KG1 (cell line): ENCODE results near the gene HMGXB3.
A peak's percentile ranks its signal among the peaks of the same experiment; 100 is the strongest.
"Not testable (repeated sequence)": the region's sequence is repeated elsewhere in the genome, so short reads cannot be mapped to it uniquely, and the experiment has no call there.

Source experiments
- DNase-seq: peaks from one replicate; lab custom pipeline; 2025; lab: John Stamatoyannopoulos, UW

Gene HMGXB3

DNA sequence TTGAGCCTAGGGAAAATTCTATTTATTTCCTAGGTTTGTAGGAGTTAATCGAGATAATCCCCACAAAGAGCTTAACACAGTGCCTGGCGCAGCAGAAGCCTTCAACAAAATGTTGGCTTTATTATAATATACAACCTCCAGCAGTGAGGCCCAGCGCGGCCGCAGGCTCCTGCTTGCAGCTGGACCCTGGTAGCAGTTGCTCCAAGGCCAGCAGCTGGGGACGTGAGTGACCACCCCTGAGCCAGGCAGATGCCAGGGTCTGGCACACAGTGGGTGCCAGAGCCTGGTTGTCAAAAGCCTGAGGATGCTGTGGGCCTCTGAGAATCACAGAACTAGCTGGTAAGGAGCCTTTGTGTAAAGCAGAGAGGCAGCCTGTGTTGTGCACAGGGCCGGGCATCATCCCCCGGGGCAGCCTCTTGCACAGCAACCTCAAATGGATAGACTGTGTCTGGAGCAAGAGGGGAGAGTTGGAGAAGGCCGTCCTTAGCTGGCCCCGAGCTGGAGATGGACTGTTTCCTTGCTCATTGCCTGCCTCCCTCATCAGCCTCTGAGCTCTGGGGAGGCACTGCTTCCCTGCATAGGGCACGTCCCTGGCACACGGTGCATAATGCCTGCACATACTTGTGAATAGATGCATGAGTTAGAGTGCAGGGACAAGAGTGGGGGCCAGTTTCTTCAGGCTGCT is 68.6 kb downstream of the HMGXB3 start:
- DNase-seq: no peak

DNA sequence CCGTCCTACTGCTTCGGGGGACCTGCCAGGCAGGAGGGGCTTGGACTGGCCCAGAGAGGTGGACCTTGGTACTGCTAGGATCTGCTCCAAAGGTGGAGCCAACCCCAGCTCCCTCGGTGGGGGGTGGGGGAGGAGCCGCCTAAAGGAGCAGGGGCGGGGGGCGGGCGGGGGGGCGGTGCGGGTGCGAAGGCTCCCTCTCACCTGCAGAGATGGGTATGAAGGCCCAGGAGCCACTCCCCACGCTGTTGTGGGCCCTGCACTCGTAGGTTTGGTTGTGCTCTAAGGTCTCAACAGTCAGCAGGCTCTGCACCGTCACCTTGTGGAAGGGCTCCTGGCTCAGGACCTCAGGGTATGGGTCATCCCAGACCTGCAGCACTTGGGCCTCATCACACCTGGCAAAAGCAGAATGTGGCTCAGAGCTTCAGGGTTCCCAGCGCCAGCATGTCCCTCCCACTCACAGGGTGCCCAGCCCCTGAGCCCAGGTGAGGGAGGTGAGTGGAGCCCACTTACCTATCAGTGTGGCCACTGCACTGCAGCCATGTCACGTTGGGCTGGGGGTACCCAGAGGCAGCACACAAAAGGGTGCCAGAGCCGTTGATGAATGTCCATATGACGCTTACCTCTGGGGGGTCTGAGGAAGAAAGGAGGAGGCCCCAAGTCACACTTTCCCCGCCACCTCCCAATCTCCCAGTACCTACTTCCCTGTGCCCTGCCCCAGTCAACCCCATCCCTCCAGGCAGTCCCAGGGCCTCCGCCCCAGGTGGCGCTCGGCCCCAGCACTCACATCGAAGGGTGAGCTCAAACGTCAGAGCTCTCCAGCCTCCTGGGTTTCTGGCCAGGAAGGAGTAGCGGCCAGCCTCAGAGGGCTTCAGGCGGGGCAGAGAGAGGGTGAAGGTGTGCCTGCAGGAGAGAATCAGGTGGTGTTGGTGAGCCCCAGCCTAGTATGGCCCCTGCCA is 69.4 kb downstream of the HMGXB3 start:
- DNase-seq: no peak

DNA sequence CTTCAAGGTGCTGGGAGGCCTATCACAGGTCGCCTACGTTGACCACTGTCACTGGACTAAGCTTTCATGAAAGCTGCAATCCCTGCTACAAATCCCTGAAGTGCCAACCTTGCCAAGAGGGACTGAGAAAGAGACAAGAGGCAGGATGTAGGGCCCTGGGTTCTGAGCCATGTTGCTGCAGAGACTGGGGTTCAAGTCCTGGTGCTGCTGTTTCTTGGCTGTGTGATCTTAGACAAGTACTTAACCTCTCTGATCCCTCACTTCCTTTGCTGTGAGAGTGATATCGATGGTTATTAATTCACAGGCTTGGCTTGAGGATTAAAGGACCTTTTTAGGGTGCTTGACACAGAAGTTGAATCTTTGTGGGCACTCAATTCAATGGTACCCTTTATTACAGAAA is 70.3 kb downstream of the HMGXB3 start:
- DNase-seq: no peak

DNA sequence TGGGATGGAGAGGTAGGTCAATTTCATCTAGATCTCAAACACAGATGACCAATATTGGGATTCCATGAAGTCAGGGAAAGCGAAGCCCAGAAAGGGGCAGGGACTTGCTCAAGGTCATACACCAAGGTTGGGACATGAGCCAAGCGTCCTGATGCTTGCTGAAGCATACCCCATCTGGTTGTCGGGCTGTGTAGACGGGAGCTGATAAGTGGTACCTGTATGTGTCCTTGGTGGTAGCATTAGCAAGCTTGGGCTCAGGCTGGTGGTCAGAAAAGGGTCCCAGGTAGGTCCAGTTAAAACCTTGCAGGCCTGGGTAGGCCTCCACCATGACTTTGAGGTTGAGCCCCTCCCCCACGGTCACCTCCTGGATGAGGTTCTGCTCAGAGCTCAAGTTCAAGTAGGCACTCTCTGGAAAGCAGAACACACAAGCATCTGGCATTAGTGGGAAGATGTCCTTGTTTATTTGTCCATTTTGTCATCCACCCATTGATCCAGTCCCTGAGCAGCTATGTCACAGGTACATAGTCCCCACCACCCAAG is 72.6 kb downstream of the HMGXB3 start:
- no peak for DNase-seq

GRCh38 chr5:150073677-150074076 is 73.1 kb downstream of the HMGXB3 start:
- no peak for DNase-seq

DNA sequence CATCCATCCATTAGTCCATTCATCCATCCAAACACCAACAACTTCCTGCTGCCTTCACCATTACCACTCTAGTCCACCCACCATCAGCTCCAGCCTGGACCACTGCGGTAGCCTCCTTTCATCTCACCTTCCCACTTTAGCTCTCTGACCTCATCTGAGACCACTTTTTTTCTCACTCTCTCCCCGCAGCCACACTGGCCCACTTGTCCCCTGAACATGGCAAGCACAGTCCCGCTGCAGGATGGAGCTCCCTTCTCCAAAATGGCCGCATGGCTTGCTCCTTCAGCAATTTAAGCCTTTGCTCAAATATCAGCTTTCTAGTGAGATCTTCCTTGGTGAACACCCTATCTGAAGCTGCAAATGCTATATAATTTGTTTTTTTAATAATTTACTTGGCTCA is 74.7 kb downstream of the HMGXB3 start:
- DNase-seq: no peak

DNA sequence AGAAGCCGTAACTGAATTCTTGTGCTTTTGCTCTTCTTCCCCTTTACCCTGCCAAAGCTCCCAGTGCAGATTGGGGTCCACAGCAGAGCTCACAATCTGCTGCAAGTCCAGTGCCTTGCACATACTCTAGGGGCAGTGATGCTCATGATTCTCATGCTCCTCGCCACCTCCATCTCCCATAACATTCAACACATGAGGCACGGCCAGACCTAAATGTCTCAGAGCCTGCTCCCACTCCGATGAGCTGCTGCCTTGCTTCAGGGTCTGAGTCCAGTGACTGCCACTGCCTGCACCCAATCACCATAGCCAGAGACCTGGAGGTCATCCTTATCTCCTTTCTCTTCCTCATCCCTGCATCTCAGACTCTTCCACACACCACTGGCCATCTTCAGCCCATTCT is 75.3 kb downstream of the HMGXB3 start:
- DNase-seq: no peak

DNA sequence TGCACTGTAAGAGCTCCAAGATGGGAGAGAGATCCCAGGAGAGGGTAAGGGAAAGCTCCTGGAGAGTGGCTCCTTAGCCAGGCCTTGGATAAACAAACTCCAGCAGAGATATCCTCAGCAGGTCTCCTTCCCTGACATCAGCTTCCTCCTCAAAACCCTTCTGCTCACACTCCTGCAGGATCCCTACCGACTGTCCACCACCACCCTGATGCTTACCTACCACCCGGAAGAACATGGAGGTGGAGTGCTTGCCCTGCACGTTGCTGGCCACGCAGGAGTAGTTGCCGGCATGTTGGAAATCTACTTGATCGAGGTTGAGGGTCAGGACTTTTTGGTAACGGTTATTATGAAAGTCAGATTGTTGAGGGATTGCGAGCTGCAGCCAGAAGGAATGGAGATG is 76.5 kb downstream of the HMGXB3 start:
- no peak for DNase-seq

GRCh38 chr5:150077996-150078801 is 77.7 kb downstream of the HMGXB3 start:
- no peak for DNase-seq

DNA sequence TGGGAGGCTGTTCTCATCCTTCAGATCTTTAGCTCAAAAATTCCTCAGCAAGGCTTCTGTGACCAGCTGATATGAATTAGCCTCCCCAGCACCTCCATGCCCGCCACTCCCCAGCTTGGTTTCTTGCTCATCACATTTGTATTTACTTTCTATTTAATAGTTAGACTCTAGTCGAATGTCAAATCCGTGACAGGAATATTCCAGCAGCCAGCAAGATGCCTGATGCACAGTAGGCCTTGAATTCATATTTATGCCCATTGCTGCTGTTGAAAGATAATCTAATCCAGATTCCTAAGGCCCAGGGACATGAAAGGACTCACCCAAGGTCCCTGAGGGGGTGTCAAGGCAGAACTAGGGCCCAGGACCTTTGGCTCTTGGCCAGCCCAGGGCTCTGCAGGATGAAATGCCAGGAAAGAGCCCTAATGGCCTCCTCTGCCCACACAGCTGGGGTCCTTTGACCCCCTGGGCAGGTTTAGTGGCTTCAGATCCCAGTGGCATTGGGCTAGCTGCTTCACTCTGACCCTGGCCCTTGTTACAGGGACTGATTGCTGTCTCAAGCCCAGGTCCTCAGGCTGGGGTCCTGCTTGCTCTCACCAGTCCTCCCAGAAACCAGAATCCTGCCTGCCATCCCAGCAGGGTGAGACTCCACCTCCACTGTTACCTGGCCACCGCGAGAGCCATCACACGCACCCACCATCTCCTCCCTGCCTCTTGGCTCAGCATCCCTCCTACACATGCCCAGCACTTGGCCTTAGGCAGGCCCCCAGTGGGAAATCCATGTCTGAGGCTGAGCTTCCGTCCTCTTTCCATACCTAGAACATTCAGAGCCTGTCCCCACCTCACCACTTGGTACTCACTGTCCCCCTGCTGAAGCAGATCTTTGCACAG is 78.5 kb downstream of the HMGXB3 start:
- DNase-seq: no peak

DNA sequence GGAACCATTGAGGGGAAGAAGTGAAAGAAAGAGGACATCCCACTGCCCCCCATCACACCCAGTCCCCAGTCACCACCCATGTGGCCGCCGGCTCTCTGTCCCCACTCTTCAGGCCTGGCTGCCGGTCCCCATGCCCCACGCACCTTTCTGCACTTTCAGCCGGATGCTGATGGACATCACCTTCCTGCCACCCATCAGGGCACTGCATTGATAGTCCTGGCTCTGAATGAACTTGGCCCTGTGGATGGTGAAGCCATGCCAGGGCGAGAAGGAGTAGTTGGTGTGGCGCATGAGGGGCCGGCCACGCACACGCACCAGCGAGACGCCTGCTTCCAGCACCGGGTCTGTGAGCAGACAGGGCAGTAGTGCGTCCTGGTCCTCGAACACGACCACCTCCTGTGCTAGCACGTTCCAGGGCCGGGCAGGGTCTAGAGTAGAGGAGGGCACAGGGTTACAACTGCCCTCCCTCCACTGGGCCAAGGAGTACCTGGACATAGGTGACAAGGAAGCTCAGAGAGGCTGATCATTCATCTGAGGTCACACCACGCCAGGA is 79.4 kb downstream of the HMGXB3 start:
- DNase-seq: no peak

DNA sequence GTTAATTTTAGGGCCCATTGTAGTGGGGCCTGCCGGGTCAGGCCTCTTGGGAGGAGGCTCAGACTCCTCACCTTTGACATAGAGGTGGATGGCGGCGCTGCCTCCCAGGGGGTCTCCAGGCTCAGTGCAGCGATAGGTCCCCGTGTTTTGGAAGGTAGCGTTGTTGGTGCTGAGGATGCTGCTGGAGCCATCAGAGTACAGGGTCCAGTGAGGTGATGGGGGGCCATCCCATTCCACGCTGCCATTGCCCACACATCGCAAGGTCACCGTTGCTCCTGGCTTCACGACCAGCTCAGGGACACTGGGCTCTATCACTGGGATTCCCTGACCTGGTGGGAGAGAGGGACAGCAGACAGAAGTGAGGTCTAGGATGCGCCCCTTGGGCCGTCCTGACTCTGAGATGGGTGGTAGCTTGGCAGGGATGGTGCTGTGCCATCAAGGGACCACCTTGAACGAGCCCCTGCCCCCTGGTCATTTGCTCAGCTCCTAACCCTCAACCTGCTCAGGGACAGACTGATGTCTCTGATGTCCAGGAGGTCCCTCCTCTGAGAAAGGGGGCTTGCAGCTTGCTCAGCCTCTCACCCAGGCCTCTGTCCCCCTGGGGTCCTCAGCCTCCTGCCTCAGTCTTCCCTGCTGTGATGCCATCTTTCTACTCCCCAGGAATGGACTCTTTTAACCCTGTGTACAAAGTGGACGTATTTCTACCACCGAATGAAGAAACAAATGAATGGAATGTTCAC is 80.3 kb downstream of the HMGXB3 start:
- DNase-seq: no peak

GRCh38 chr5:150081541-150082283 is 81.2 kb downstream of the HMGXB3 start:
- peak; percentile 25 for DNase-seq

DNA sequence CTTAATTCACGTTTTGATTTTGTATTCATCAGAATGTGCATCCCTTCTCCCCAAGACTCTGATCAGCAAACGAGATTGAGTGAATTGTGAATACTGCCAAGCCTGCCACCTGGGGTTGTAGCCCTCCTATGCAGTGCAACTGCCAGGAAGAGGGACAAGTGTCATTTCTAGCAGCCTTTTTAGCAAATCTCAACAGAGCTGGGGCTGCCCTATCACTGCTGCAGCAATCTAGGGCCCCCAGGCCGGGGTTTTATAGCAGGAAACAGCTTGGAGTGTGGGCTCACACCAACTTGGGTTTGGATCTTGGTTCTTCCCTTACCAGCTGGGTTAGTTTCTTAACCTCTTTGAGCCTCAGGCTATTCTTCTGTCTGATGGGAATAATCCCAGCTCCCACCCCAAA is 81.8 kb downstream of the HMGXB3 start:
- DNase-seq: no peak

GRCh38 chr5:150082889-150083288 is 82.3 kb downstream of the HMGXB3 start:
- no peak for DNase-seq

DNA sequence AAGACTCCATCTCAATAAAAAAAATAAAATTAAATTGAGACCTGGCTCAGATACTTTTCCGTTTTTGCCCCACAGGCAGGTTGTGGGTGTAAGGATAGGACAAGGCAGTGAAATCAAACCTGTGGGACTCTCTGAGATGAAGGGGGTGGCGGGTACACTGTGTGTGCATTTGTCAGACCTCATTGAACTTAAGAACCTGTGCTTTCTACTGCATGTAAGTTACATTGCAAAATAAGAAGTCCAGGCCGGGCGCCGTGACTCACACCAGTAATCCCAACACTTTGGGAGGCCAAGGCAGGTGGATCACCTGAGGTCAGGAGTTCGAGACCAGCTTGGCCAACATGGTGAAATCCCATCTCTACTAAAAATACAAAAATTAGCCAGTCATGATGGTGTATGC is 84.2 kb downstream of the HMGXB3 start:
- not testable (repeated sequence) for DNase-seq

DNA sequence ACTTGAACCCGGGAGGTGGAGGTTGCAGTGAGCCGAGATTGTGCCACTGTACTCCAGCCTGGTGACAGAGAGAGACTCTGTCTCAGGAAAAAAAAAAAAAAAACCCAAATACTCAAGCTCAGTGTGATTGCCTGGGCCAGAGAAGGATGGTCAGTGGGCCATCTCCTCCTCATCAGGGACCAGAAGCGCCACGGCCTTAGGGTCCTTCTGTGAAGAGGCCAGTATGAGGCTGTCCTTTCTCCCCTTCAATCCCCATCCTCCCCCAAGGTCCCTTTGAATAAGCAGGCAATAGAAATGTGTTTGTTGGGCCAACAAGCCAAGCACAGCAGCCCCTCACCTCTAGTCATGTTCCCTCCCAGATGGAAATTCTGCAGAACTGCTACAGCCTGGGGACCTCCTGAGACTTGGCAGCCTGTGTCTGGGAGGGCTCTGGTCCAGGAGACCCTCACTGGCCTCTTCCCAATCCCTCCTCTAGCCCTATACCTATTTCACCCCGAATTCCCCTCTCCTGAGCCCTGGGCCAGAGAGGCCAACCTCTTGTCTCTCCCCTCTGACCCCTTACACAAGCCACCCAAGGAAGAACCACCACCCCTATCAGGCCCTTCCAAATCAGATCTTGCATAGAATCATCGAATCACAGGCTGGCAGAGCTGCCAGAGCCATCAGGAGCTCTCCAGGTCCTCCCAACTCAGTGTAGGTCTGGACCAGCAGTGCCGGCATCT is 84.8 kb downstream of the HMGXB3 start:
- DNase-seq: no peak

DNA sequence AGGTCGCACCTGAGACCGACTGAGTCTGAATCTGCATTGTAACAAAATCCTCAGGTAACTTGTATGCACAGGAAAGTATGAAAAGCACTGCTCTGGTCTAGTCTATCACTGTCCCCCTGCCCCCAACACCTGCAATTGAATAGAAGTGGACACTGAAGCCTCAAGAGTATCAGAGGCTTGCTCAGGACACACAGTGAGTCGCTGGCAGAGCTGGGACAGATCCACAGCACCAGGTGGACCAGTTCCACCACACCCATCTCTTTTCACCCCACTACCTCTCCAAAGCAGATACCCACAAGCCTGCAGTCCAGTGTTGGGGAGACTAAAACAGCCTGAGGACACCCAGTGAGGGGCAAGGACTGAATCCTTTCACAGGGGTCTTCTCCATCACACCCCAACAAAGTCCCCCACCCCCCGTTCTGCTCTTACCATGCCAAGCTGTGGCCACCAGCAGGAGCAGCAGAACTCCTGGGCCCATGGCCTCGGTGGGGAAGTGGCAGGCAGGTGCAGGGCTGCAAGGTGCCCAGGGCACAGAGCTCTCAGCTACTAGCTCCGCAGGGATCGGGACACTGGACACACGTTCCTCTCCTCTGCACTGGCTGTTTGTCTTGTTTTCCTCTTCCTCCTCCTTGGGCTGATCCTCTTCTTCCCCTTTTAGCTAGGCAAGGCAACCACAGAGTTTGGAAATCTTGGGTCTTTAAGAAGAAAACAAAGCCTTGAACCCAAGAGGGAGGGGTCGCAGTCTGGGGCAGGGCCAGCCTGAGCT is 85.6 kb downstream of the HMGXB3 start, which contains the start of gene CSF1R:
Gene CSF1R, minus strand, starts transcription at position 605 of the 766 bp plus-strand sequence. Its CDS starts 127 bp downstream, at position 478.
- no peak for DNase-seq
